Gastrocnemius medialis (tissue), 4 donors: ENCODE results near the gene DRC7. TPM values are rescaled to one million over a fixed set of nuclear protein-coding genes. Genes with fewer than 3 reads are reported as not detected.
A peak's percentile ranks its signal among the peaks of the same experiment; 100 is the strongest.

Experiments used
- ATAC-seq, 2 donors: fragments of 150-250 bp; one replicate each; pipeline ENCODE4 v1.9.1; 2016
- DNase-seq, 2 donors: peaks; one replicate each; pipeline ENCODE4 v3.0.0-alpha.2; 2019
- H3K27ac ChIP-seq, 4 donors: fragments of 200-600 bp; sonication (generic); 1 replicate in 1 of 4; 2 replicates in 3 of 4; pipeline ENCODE4 v1.5.1; 2016 to 2018; ENCODE audit warnings: mild to moderate bottlenecking in 2 of 4, moderate library complexity in 1 of 4
- H3K27me3 ChIP-seq, 3 donors: fragments of 200-600 bp; sonication (generic) in 2 of 3; 1 replicate in 1 of 3; 2 replicates in 2 of 3; pipeline versions ENCODE4 v1.5.1 to v1.6.0; 2016 to 2019; ENCODE audit warnings: mild to moderate bottlenecking in 1 of 3, moderate library complexity in 1 of 3
- H3K36me3 ChIP-seq, 2 donors: fragments of 200-600 bp; sonication (generic) in 1 of 2; one replicate each; pipeline ENCODE4 v1.5.1; 2017 to 2018
- H3K4me1 ChIP-seq, 2 donors: fragments of 200-600 bp; sonication (generic) in 1 of 2; one replicate each; pipeline ENCODE4 v1.5.1; 2016 to 2017; ENCODE audit warnings: mild to moderate bottlenecking in 2 of 2
- H3K4me3 ChIP-seq, 4 donors: fragments of 200-600 bp; sonication (generic) in 3 of 4; 1 replicate in 1 of 4; 2 replicates in 3 of 4; pipeline ENCODE4 v1.5.1; 2016 to 2019; ENCODE audit warnings: mild to moderate bottlenecking in 2 of 4
- H3K9me3 ChIP-seq, 3 donors: fragments of 200-600 bp; sonication (generic) in 2 of 3; 1 replicate in 1 of 3; 2 replicates in 2 of 3; pipeline ENCODE4 v1.5.1; 2016 to 2019
- CTCF ChIP-seq, 5 experiments: fragments of 450-650 bp in 3 of 5; fragments of 200-600 bp in 2 of 5; sonication (generic) in 2 of 5; IDR thresholded peaks in 4 of 5; conservative IDR thresholded peaks in 1 of 5; 1 replicate in 4 of 5; 2 replicates in 1 of 5; pipeline ENCODE4 v1.5.1; 2016 to 2019; ENCODE audit warnings: antibody characterized with exemption in 5 of 5, mild to moderate bottlenecking in 3 of 5, moderate library complexity in 3 of 5
- POLR2A ChIP-seq, 2 donors: fragments of 450-650 bp; IDR thresholded peaks; one replicate each; pipeline ENCODE4 v1.6.1; 2017; ENCODE audit warnings: antibody characterized with exemption in 2 of 2, mild to moderate bottlenecking in 2 of 2, moderate library complexity in 2 of 2
- in situ Hi-C, 4 donors: fragments of 200-750 bp; cut with MboI; loops; one replicate each; pipeline versions ENCODE4 v1.15.0 to v1.8.0; 2017; ENCODE audit warnings: low sequenced_read_pairs in 4 of 4
- intact Hi-C: fragments of 100-400 bp; cut with DNase I; formaldehyde crosslinking; loops from one replicate; pipeline ENCODE4 v1.15.1; 2023; ENCODE audit warnings: low total_unique reads
- total RNA-seq, 4 donors: library from RNA; depleted of rRNA; stranded (reverse); fragments of >200 nt; gene quantifications; one replicate each; pipeline versions ENCODE4 v1.1.0 to v1.2.3, GENCODE V29; 2016

The DRC7 gene
- total RNA-seq, 4 donors from 2014 or later, result not detected

GRCh38 chr16:57732714-57733113 is 38.1 kb downstream of the DRC7 start:
- in situ Hi-C loops (loop anchor here in 2 of 4 donors (25.0 kb wide), 2 partner anchors 280 to 295 kb away; partner anchors contain the start of genes CIAPIN1 (in 1 of the 2), COQ9 (in 1 of the 2), USB1 (in 1 of the 2) and ZNF319 (in 1 of the 2)), intact Hi-C loops (loop anchor here (10.0 kb wide), 1 partner anchor 548 kb away; the partner anchor contains the start of genes PSME3IP1 and RSPRY1)
- Histone ChIP-seq H3K4me3 (no peak overlapping the region), H3K27ac (no peak overlapping the region), H3K27me3 (no peaks in the 10 kb centered on the region), H3K36me3 (no peaks in the 10 kb centered on the region), H3K9me3 (no peaks in the 10 kb centered on the region), H3K4me1 (peaks cover 14 to 19% of the 10 kb centered on the region in 2 donors)
- ATAC-seq, result no peak
- DNase-seq, result no peak
- TF ChIP-seq POLR2A (IDR thresholded peaks at IDR 0.05) (no peak), CTCF (IDR thresholded peaks at IDR 0.05 in 4 of 5, conservative IDR thresholded peaks at IDR 0.05 in 1 of 5) (no peak)

- ATAC-seq (no peak), DNase-seq (no peak)
- intact Hi-C loops (loop anchor here (10.0 kb wide), 1 partner anchor 550 kb away; the partner anchor contains the start of genes PSME3IP1 and RSPRY1), in situ Hi-C loops (loop anchor here in 2 of 4 donors (25.0 kb wide), 2 partner anchors 278 to 297 kb away; partner anchors contain the start of genes CIAPIN1 (in 1 of the 2), COQ9 (in 1 of the 2), USB1 (in 1 of the 2) and ZNF319 (in 1 of the 2))
- Histone ChIP-seq H3K4me1 (peaks cover 14 to 19% of the 10 kb centered on the region in 2 donors), H3K36me3 (no peaks in the 10 kb centered on the region), H3K27me3 (no peaks in the 10 kb centered on the region), H3K9me3 (no peaks in the 10 kb centered on the region), H3K4me3 (peak overlapping the region; percentile 71 to 92 (median 77)), H3K27ac (peak overlapping the region; percentile 84 to 89 (median 87))
- TF ChIP-seq CTCF (IDR thresholded peaks at IDR 0.05 in 4 of 5, conservative IDR thresholded peaks at IDR 0.05 in 1 of 5), result no peak
- TF ChIP-seq POLR2A (IDR thresholded peaks at IDR 0.05), result no peak
Observed at GRCh38 chr16:57734308-57734924, 39.8 kb downstream of the DRC7 start.

- in situ Hi-C loops (loop anchor here in 2 of 4 donors (25.0 kb wide), 2 partner anchors 277 to 298 kb away; partner anchors contain the start of genes CIAPIN1 (in 1 of the 2), COQ9 (in 1 of the 2), USB1 (in 1 of the 2) and ZNF319 (in 1 of the 2)), intact Hi-C loops (loop anchor here (1.0 to 10.0 kb wide), 6 partner anchors 82 to 897 kb away; partner anchors contain the start of genes CFAP20, CIAPIN1, COQ9 and PSME3IP1)
- peaks cover 14 to 19% of the 10 kb centered on the region in 2 donors for H3K4me1 ChIP-seq
- TF ChIP-seq CTCF (IDR thresholded peaks at IDR 0.05 in 4 of 5, conservative IDR thresholded peaks at IDR 0.05 in 1 of 5) (peak in 1 of 5 experiments; percentile 10), POLR2A (IDR thresholded peaks at IDR 0.05) (peak in 1 of 2 donors; percentile 31)
- no peaks in the 10 kb centered on the region for H3K27me3 ChIP-seq
- peak overlapping the region; percentile 79 to 99 (median 90) for H3K4me3 ChIP-seq
- H3K27ac ChIP-seq, result peak overlapping the region; percentile 84 to 89 (median 87)
- DNase-seq, result peak; percentile 99
- H3K9me3 ChIP-seq, result no peaks in the 10 kb centered on the region
- peak; percentile 97 to 98 for ATAC-seq
- no peaks in the 10 kb centered on the region for H3K36me3 ChIP-seq
Observed at GRCh38 chr16:57734925-57735754, 40.5 kb downstream of the DRC7 start.

GRCh38 chr16:57735755-57736418 is 41.3 kb downstream of the DRC7 start, which contains the start of gene KATNB1:
Gene KATNB1 (plus strand): TSS chr16:57735770. CDS start chr16:57737244, 1,474 bp downstream.
- intact Hi-C loops (loop anchor here (1.0 to 10.0 kb wide), 6 partner anchors 81 to 896 kb away; partner anchors contain the start of genes CFAP20, CIAPIN1, COQ9 and PSME3IP1), in situ Hi-C loops (loop anchor here in 2 of 4 donors (25.0 kb wide), 2 partner anchors 276 to 299 kb away; partner anchors contain the start of genes CIAPIN1 (in 1 of the 2), COQ9 (in 1 of the 2), USB1 (in 1 of the 2) and ZNF319 (in 1 of the 2))
- Histone ChIP-seq H3K4me3 (peak within 1 kb of the TSS; percentile 79 to 99 (median 90)), H3K9me3 (no peaks in the 10 kb centered on the region), H3K4me1 (peaks cover 14 to 19% of the 10 kb centered on the region in 2 donors), H3K27ac (peak within 1 kb of the TSS; percentile 84 to 89 (median 87)), H3K36me3 (no peaks in the 10 kb centered on the region), H3K27me3 (no peaks in the 10 kb centered on the region)
- ATAC-seq, result peak in 1 of 2 donors; percentile 22
- DNase-seq, result no peak
- TF ChIP-seq POLR2A (IDR thresholded peaks at IDR 0.05) (no peak), CTCF (IDR thresholded peaks at IDR 0.05 in 4 of 5, conservative IDR thresholded peaks at IDR 0.05 in 1 of 5) (no peak)
